Thoracic aorta (tissue), 2 donors: ENCODE results near the gene OLAH. TPM values are rescaled to one million over a fixed set of nuclear protein-coding genes. Genes with fewer than 3 reads are reported as not detected.
"Not testable (repeated sequence)": the region's sequence is repeated elsewhere in the genome, so short reads cannot be mapped to it uniquely, and the experiment has no call there.

Experiments used
- ATAC-seq: fragments of 150-250 bp; one replicate; pipeline ENCODE4 v1.8.0; 2017; ENCODE audit warnings: low read depth; ENCODE audit not compliant: insufficient number of reproducible peaks, low FRiP score
- DNase-seq: peaks from one replicate; pipeline ENCODE4 v3.0.0-alpha.2; 2020; ENCODE audit warnings: low spot score
- H3K27ac ChIP-seq, 2 donors: fragments of 200-600 bp; sonication (generic); 1 replicate in 1 of 2; 2 replicates in 1 of 2; pipeline ENCODE4 v1.5.1; 2016; ENCODE audit warnings: mild to moderate bottlenecking in 2 of 2, moderate library complexity in 2 of 2
- H3K27me3 ChIP-seq: fragments of 200-600 bp; sonication (generic); replicated peaks from 2 replicates; pipeline ENCODE4 v1.6.0; 2016; ENCODE audit warnings: mild to moderate bottlenecking; ENCODE audit not compliant: insufficient read depth
- H3K36me3 ChIP-seq: fragments of 200-600 bp; sonication (generic); one replicate; pipeline ENCODE4 v1.5.1; 2016
- H3K4me1 ChIP-seq, 2 donors: fragments of 200-600 bp; sonication (generic); 1 replicate in 1 of 2; 2 replicates in 1 of 2; pipeline versions ENCODE4 v1.5.1 to v1.6.0; 2016; ENCODE audit warnings: low read depth in 2 of 2, mild to moderate bottlenecking in 1 of 2; ENCODE audit not compliant: control insufficient read depth in 1 of 2
- H3K4me3 ChIP-seq: fragments of 200-600 bp; sonication (generic); 2 replicates; pipeline ENCODE4 v1.5.1; 2016; ENCODE audit warnings: mild to moderate bottlenecking
- H3K9me3 ChIP-seq: fragments of 200-600 bp; sonication (generic); 2 replicates; pipeline ENCODE4 v1.5.1; 2016
- total RNA-seq, 2 donors: library from RNA; depleted of rRNA; stranded (reverse); fragments of >200 nt; gene quantifications; one replicate each; pipeline versions ENCODE4 v1.1.0 to v1.2.3, GENCODE V29; 2016
- TF ChIP-seq, protein P1 (sequence below): fragments of 200-600 bp; sonication (generic); IDR thresholded peaks from one replicate; pipeline ENCODE4 v1.5.1; 2019; ENCODE audit warnings: antibody characterized with exemption

OLAH gene
- 1 to 10 TPM in 1 of 2 donors, not detected in 1; 2.5 TPM for total RNA-seq

DNA sequence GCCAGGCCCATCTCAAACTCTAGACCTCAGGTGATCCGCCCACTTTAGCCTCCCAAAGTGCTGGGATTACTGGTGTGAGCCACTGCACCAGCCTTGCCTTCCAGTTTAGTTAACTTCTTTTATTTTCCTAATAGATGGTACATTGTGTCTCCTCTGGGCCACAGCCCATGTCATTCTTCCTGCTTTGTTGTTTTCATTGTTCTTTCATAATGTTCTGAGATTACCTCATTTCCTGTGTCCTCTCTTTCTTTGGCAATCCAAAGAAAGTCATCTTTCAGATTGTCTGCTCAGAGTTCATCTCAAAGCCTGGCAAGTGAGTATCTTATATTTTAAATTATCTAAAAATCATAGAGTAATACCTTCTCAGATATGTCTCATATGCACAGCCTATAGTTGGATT, at the start of gene OLAH:
TSS of gene OLAH (plus strand) at position 270 of the 400 bp plus-strand sequence. CDS start 3,346 bp downstream, outside the sequence.
- H3K27ac ChIP-seq, result no peak within 1 kb of the TSS
- DNase-seq (no peak), ATAC-seq (no peak)
- no peaks in the 10 kb centered on the region for H3K9me3 ChIP-seq
- H3K27me3 ChIP-seq, result no peaks in the 10 kb centered on the region
- H3K36me3 ChIP-seq, result no peaks in the 10 kb centered on the region
- no peak within 1 kb of the TSS for H3K4me3 ChIP-seq
- H3K4me1 ChIP-seq, result peaks cover 14 to 25% of the 10 kb centered on the region in 2 donors
- TF ChIP-seq, protein P1, sequence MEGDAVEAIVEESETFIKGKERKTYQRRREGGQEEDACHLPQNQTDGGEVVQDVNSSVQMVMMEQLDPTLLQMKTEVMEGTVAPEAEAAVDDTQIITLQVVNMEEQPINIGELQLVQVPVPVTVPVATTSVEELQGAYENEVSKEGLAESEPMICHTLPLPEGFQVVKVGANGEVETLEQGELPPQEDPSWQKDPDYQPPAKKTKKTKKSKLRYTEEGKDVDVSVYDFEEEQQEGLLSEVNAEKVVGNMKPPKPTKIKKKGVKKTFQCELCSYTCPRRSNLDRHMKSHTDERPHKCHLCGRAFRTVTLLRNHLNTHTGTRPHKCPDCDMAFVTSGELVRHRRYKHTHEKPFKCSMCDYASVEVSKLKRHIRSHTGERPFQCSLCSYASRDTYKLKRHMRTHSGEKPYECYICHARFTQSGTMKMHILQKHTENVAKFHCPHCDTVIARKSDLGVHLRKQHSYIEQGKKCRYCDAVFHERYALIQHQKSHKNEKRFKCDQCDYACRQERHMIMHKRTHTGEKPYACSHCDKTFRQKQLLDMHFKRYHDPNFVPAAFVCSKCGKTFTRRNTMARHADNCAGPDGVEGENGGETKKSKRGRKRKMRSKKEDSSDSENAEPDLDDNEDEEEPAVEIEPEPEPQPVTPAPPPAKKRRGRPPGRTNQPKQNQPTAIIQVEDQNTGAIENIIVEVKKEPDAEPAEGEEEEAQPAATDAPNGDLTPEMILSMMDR, result no peak

DNA sequence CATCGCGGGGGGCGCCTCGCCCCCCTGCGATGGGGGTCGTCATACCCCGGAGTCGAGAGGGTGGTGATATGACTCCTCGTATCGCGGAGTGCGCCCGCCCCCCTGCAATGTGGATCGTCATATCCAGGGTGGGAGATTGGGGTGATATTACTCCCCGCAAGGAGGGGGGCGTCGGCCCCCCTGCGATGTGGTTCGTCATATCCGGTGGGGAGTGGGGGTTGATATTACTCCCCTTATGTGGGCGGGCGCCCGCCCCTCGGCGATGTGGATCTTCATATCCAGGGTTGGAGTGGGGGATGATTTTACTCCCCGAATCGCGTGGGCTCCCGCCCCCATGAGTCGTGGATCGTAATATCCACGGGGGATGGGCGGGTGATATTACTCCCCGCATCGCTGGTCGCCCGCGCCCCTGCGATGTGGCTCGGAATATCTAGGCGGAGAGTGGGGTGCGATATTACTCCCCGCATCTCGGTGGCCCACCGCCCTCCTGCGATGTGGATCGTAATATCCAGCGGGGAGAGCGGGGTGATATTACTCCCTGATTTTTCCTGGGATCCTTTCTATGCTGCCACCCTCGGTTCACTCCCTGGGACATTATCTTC, 47.7 kb upstream of the OLAH start:
- ATAC-seq (no peak), DNase-seq (no peak)
- Histone ChIP-seq H3K36me3 (no peaks in the 10 kb centered on the region), H3K27ac (no peak overlapping the region), H3K4me3 (no peak overlapping the region), H3K9me3 (no peaks in the 10 kb centered on the region), H3K27me3 (no peaks in the 10 kb centered on the region), H3K4me1 (no peaks in the 10 kb centered on the region)
- TF ChIP-seq, protein P1, result no peak

DNA sequence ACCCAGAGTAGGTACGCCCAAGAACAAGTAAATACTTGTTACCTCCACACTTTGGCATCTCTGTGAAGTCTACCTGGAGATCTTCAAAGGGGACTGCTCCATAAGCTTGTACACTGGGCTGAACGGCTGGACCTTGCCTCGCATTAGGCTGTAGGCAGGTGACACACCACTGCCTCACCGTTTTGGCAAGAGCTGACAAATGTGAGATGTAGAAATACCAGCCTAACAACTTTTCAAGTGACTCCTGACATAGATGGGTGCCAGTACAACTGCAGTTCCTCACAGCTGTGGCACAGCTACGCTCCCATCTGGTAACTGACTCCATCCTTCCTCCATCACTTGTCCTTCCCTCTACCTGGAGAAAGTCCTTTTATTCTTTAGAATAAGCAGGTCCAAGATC, 30.2 kb upstream of the OLAH start:
- not testable (repeated sequence) for H3K9me3 ChIP-seq, H3K27ac ChIP-seq, H3K36me3 ChIP-seq, H3K4me3 ChIP-seq, H3K4me1 ChIP-seq, DNase-seq, H3K27me3 ChIP-seq, ATAC-seq

DNA sequence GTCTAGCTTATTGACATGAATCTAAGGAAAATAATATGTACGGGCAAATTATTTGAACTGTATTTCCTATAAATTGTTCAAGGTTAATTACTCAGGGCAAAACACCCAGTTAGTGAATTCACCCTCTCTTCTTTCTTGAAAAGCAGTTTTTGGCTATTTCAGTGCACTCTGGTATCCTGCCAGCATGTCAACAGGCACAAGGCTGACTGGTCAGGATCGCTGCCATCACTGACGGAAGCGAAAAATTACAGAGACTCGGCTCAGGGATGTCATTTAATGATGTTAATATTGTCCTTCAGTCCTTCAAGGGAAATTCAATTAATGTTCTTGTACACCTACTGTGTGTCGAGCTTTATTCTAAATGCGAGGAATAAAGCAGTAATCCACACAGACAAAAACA, 28.3 kb upstream of the OLAH start:
- ATAC-seq (no peak), DNase-seq (no peak)
- TF ChIP-seq, protein P1, result no peak
- H3K9me3 ChIP-seq, result no peaks in the 10 kb centered on the region
- no peak overlapping the region for H3K27ac ChIP-seq
- no peaks in the 10 kb centered on the region for H3K27me3 ChIP-seq
- no peaks in the 10 kb centered on the region for H3K4me1 ChIP-seq
- no peak overlapping the region for H3K4me3 ChIP-seq
- H3K36me3 ChIP-seq, result no peaks in the 10 kb centered on the region

DNA sequence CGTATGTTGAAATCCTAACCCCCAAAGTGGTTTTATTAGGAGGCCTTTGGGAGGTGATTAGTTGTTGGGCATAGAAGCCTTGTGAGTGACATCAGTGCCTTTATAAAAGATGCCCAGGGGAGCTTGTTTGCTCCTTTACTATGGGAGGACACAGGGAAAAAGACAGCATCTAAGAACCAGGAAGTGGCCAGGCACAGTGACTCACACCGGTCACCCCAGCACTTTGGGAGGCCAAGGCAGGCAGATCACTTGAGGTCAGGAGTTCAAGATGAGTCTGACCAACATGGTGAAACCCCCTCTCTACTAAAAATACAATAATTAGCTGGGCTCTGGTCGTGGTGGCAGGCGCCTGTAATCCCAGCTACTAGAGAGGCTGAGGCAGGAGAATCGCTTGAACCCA, 22.8 kb upstream of the OLAH start:
- not testable (repeated sequence) for H3K27me3 ChIP-seq, H3K27ac ChIP-seq, H3K9me3 ChIP-seq, DNase-seq, H3K36me3 ChIP-seq, ATAC-seq, H3K4me3 ChIP-seq, H3K4me1 ChIP-seq

DNA sequence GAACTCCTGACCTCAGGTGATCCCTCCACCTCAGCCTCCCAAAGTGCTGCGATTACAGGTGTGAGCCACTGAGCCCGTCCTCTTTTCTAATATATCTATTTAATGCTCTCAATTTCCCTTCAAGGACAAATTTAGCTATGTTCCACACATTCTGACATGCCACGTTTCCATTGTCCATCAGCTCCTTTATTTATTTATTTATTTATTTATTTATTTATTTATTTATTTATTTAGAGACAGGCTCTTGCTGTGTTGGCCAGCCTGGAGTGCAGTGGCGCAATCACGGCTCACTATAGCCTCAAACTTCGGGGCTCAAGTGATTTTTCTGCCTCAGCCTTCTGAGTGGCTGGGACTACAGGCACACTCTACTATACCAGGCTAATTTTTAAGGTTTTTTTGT, 20.7 kb upstream of the OLAH start:
- H3K36me3 ChIP-seq, H3K4me1 ChIP-seq, H3K4me3 ChIP-seq, DNase-seq, H3K9me3 ChIP-seq, H3K27me3 ChIP-seq, H3K27ac ChIP-seq, ATAC-seq: not testable (repeated sequence)

DNA sequence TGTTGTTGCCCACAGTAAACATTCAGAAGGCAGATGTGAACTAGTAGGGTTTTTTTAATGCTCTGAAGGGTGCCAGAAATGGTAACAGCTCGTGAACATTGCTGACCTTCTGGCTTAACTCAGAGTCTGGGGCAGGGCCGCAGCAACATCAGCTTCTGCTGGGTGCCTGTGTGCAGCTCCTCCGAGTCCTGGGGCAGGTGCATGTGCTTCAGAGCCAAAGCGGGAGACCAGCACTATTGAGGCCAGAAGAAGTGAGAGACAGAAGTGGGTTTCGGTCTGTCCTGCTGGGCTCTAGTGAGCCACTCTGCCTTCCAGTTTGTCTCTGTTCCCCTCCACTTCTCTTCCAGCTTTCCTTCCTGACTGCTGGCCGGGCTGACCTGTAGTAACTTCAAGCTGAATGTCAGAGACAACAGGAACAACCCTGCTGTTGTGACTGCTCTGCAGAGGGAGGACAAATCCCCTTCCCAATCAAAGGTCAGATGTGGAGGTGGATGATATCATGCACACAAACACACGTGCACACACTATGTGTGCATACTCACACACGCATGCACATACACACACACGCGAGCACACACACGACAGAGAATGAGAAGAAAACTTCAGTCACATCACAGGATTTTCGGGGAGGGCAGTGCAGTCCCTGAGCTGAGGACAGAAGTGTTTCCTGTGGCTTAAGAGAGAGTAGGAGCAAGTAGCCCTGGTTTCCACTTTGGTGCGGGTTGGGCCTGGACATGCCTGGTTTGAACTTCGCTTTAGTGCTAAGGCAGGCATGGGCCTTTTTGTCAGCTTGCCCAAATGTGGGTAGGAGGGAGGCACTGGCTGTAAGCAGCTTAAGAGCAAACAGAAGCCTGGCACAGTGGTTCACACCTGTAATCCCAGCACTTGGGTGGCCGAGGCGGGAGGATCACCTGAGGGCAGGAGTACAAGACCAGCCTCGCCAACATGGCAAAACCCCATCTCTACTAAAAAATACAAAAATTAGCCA, 19.4 kb upstream of the OLAH start:
- H3K4me1 ChIP-seq, ATAC-seq, H3K36me3 ChIP-seq, H3K9me3 ChIP-seq, H3K27ac ChIP-seq, DNase-seq, H3K4me3 ChIP-seq, H3K27me3 ChIP-seq: not testable (repeated sequence)

DNA sequence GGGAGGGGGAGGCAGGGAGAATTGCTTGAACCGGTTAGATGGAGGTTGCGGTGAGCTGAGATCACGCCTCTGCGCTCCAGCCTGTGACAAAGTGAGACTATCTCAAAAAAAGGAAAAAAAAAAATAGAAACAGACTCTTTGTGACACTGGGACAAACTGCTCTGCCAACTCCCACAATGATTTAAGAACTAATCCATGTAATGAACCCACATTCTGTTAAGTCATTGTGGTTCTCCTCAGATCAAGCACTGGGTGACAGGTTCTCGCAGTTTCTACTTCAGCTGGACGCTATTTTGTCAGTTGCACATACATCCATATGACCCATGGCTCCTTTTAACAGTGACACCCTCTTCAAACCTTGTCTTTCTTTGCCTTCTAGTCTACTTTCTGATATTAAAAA, 18.7 kb upstream of the OLAH start:
- H3K4me3 ChIP-seq, ATAC-seq, H3K9me3 ChIP-seq, H3K4me1 ChIP-seq, H3K27me3 ChIP-seq, DNase-seq, H3K36me3 ChIP-seq, H3K27ac ChIP-seq: not testable (repeated sequence)
